HEK293 (cell line): Measurements from ENCODE around the gene FAR1.
A peak's percentile ranks its signal among the peaks of the same experiment; 100 is the strongest.

ENCODE experiments used
- GLIS1 ChIP-seq: fragments of 450-650 bp; formaldehyde crosslinking; IDR thresholded peaks from 2 replicates; pipeline ENCODE4 v1.5.1; 2016; ENCODE audit warnings: missing biosample characterization, missing genetic modification characterization
- INSM2 ChIP-seq: fragments of 450-650 bp; formaldehyde crosslinking; IDR thresholded peaks from 2 replicates; pipeline ENCODE4 v1.5.1; 2016; ENCODE audit warnings: missing biosample characterization, missing genetic modification characterization
- MZF1 ChIP-seq: fragments of 450-650 bp; formaldehyde crosslinking; IDR thresholded peaks from 2 replicates; pipeline ENCODE4 v1.5.1; 2017; ENCODE audit warnings: missing biosample characterization, missing genetic modification characterization, borderline replicate concordance
- REST ChIP-seq: fragments of 450-650 bp; formaldehyde crosslinking; IDR thresholded peaks from 2 replicates; pipeline ENCODE4 v1.5.1; 2016; ENCODE audit warnings: missing biosample characterization, missing genetic modification characterization
- YY1 ChIP-seq: fragments of 450-650 bp; formaldehyde crosslinking; IDR thresholded peaks from 2 replicates; pipeline ENCODE4 v1.5.1; 2018; ENCODE audit warnings: missing biosample characterization, missing genetic modification characterization
- ZNF184 ChIP-seq: fragments of 450-650 bp; IDR thresholded peaks from 2 replicates; pipeline ENCODE4 v1.5.1; 2018; ENCODE audit warnings: missing biosample characterization, mild to moderate bottlenecking, missing genetic modification characterization
- ZNF19 ChIP-seq: fragments of 450-650 bp; formaldehyde crosslinking; IDR thresholded peaks from 2 replicates; pipeline ENCODE4; 2016; ENCODE audit warnings: missing biosample characterization, missing genetic modification characterization, low read depth
- ZNF354C ChIP-seq: fragments of 450-650 bp; formaldehyde crosslinking; IDR thresholded peaks from 2 replicates; pipeline ENCODE4 v1.5.1; 2016; ENCODE audit warnings: missing biosample characterization, missing genetic modification characterization, low read depth, borderline replicate concordance
- ZNF37A ChIP-seq: fragments of 450-650 bp; IDR thresholded peaks from 2 replicates; pipeline ENCODE4 v1.5.1; 2018; ENCODE audit warnings: missing biosample characterization, missing genetic modification characterization
- ZNF530 ChIP-seq: fragments of 450-650 bp; formaldehyde crosslinking; IDR thresholded peaks from 2 replicates; pipeline ENCODE4 v1.5.1; 2016; ENCODE audit warnings: low read depth, missing biosample characterization, missing genetic modification characterization
- ZNF548 ChIP-seq: fragments of 450-650 bp; formaldehyde crosslinking; IDR thresholded peaks from 2 replicates; pipeline ENCODE4 v1.5.1; 2016; ENCODE audit warnings: missing biosample characterization, missing genetic modification characterization
- ZNF600 ChIP-seq: fragments of 450-650 bp; formaldehyde crosslinking; IDR thresholded peaks from 2 replicates; pipeline ENCODE4 v1.5.1; 2016; ENCODE audit warnings: missing biosample characterization, missing genetic modification characterization
- ZNF76 ChIP-seq: fragments of 450-650 bp; formaldehyde crosslinking; IDR thresholded peaks from 2 replicates; pipeline ENCODE4; 2016; ENCODE audit warnings: low read depth, missing biosample characterization, missing genetic modification characterization, borderline replicate concordance
- TF ChIP-seq, protein P1 (sequence below): fragments of 450-650 bp; formaldehyde crosslinking; IDR thresholded peaks from 2 replicates; pipeline ENCODE4 v1.5.1; 2016; ENCODE audit warnings: missing biosample characterization, missing genetic modification characterization, low read depth
- TF ChIP-seq, protein P2 (sequence below): fragments of 450-650 bp; formaldehyde crosslinking; IDR thresholded peaks from 2 replicates; pipeline ENCODE4 v1.5.1; 2016; ENCODE audit warnings: missing biosample characterization, missing genetic modification characterization
- TF ChIP-seq, protein P3 (sequence below): fragments of 450-650 bp; formaldehyde crosslinking; IDR thresholded peaks from 2 replicates; pipeline ENCODE4 v1.5.1; 2017; ENCODE audit warnings: missing biosample characterization, missing genetic modification characterization

FAR1 gene

DNA sequence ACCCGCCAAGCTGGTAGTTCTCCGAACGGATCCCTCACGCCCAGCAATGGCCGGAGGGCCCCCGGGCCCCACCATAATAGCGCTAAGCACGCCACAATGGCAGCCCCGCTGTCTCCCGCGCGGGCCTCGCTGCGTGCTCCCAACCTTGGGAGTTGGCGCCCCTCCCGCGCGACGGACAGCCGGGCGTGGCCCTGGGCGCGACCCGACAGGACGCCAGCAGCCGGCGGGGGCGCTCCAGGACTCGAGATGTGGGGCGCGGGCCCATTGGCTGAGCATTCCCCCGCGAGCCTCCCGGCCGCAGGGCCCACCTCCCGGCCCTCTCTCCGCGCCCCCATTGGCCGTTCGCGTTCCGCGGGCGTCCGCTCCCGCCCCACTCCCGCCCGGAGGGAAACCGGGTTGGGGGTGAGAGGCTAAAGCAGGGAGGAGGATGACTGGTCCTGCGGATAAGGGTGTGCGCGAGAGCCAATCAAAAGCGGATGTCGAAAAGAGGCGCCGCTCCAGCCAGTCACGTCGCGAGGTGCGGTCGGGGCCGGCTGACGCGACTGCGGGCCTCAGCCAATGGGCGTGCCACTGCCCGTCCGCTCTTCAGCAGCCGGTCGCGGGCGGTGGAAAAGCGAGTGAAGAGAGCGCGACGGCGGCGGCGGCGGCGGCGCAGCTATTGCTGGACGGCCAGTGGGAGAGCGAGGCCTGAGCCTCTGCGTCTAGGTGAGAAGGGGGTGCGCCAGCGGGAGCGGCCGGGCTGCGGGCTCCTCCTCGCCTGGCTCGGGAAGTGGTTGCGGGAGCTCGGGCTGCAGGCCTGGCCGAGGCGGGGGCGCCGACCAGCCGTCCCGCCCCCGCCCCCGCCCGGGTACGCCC lies at the start of gene FAR1 (continued):
- TF ChIP-seq ZNF548 (tag by site-specific recombination) (no peak), ZNF19 (tag by site-specific recombination) (no peak), INSM2 (tag by site-specific recombination) (no peak), REST (no peak), ZNF37A (no peak), ZNF530 (tag by site-specific recombination) (no peak), YY1 (tag by site-specific recombination) (peak; percentile 86), ZNF184 (tag by site-specific recombination) (no peak), ZNF600 (tag by site-specific recombination) (no peak), ZNF76 (tag by site-specific recombination) (peak; percentile 57; the same call in 1 of the 2 replicates), ZNF354C (tag by site-specific recombination) (no peak), MZF1 (no peak), GLIS1 (peak; percentile 29; the same call in 1 of the 2 replicates)
- TF ChIP-seq, protein P1, sequence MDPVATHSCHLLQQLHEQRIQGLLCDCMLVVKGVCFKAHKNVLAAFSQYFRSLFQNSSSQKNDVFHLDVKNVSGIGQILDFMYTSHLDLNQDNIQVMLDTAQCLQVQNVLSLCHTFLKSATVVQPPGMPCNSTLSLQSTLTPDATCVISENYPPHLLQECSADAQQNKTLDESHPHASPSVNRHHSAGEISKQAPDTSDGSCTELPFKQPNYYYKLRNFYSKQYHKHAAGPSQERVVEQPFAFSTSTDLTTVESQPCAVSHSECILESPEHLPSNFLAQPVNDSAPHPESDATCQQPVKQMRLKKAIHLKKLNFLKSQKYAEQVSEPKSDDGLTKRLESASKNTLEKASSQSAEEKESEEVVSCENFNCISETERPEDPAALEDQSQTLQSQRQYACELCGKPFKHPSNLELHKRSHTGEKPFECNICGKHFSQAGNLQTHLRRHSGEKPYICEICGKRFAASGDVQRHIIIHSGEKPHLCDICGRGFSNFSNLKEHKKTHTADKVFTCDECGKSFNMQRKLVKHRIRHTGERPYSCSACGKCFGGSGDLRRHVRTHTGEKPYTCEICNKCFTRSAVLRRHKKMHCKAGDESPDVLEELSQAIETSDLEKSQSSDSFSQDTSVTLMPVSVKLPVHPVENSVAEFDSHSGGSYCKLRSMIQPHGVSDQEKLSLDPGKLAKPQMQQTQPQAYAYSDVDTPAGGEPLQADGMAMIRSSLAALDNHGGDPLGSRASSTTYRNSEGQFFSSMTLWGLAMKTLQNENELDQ = no peak
- TF ChIP-seq, protein P2, sequence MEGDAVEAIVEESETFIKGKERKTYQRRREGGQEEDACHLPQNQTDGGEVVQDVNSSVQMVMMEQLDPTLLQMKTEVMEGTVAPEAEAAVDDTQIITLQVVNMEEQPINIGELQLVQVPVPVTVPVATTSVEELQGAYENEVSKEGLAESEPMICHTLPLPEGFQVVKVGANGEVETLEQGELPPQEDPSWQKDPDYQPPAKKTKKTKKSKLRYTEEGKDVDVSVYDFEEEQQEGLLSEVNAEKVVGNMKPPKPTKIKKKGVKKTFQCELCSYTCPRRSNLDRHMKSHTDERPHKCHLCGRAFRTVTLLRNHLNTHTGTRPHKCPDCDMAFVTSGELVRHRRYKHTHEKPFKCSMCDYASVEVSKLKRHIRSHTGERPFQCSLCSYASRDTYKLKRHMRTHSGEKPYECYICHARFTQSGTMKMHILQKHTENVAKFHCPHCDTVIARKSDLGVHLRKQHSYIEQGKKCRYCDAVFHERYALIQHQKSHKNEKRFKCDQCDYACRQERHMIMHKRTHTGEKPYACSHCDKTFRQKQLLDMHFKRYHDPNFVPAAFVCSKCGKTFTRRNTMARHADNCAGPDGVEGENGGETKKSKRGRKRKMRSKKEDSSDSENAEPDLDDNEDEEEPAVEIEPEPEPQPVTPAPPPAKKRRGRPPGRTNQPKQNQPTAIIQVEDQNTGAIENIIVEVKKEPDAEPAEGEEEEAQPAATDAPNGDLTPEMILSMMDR = peak; percentile 81
- TF ChIP-seq, protein P3, sequence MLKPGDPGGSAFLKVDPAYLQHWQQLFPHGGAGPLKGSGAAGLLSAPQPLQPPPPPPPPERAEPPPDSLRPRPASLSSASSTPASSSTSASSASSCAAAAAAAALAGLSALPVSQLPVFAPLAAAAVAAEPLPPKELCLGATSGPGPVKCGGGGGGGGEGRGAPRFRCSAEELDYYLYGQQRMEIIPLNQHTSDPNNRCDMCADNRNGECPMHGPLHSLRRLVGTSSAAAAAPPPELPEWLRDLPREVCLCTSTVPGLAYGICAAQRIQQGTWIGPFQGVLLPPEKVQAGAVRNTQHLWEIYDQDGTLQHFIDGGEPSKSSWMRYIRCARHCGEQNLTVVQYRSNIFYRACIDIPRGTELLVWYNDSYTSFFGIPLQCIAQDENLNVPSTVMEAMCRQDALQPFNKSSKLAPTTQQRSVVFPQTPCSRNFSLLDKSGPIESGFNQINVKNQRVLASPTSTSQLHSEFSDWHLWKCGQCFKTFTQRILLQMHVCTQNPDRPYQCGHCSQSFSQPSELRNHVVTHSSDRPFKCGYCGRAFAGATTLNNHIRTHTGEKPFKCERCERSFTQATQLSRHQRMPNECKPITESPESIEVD (tag by site-specific recombination) = no peak
